RWPE1 (cell line): ENCODE results near the gene PCDHGA1.

Experiments used
- CTCF ChIA-PET: fragments of 350-600 bp; sonication (Branson Sonifier 250); formaldehyde crosslinking; extraction: SDS; loops from one replicate; lab custom pipeline; 2021; lab: Yijun Ruan, JAX
- POLR2A ChIA-PET: fragments of 400-600 bp; formaldehyde crosslinking; extraction: SDS; loops from one replicate; lab custom pipeline; 2020; ENCODE audit warnings: antibody characterized with exemption; ENCODE audit not compliant: low non-redundant PET; lab: Yijun Ruan, JAX
- DNase-seq: peaks from one replicate; pipeline ENCODE4 v3.0.0; 2012; ENCODE audit warnings: low spot score
- H3K27ac ChIP-seq: fragments of 450-650 bp; 2 replicates; pipeline ENCODE4 v1.5.1; 2017
- TF ChIP-seq, protein P1 (sequence below): fragments of 450-650 bp; conservative IDR thresholded peaks from 2 replicates; pipeline ENCODE4 v1.5.1; 2017; ENCODE audit warnings: low read depth, mild to moderate bottlenecking

The PCDHGA1 gene

GRCh38 chr5:141534492-141535213 is 204.3 kb downstream of the PCDHGA1 start:
- ChIA-PET CTCF (interaction anchor here (0.7 to 0.8 kb wide), 2 partner anchors 49 to 191 kb away, joined by 3 read pairs; partner anchors contain the start of gene PCDHGA3), POLR2A (no interaction called here)
- DNase-seq: no peak
- H3K27ac ChIP-seq: no peak overlapping the region
- TF ChIP-seq, protein P1, sequence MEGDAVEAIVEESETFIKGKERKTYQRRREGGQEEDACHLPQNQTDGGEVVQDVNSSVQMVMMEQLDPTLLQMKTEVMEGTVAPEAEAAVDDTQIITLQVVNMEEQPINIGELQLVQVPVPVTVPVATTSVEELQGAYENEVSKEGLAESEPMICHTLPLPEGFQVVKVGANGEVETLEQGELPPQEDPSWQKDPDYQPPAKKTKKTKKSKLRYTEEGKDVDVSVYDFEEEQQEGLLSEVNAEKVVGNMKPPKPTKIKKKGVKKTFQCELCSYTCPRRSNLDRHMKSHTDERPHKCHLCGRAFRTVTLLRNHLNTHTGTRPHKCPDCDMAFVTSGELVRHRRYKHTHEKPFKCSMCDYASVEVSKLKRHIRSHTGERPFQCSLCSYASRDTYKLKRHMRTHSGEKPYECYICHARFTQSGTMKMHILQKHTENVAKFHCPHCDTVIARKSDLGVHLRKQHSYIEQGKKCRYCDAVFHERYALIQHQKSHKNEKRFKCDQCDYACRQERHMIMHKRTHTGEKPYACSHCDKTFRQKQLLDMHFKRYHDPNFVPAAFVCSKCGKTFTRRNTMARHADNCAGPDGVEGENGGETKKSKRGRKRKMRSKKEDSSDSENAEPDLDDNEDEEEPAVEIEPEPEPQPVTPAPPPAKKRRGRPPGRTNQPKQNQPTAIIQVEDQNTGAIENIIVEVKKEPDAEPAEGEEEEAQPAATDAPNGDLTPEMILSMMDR: no peak

- no peak for DNase-seq
- POLR2A ChIA-PET: no interaction called here
- H3K27ac ChIP-seq: no peak overlapping the region
- CTCF ChIA-PET: interaction anchor here (1.4 kb wide), 1 partner anchor 14 kb away, joined by 7 read pairs; no protein-coding TSS in a partner anchor
- TF ChIP-seq, protein P1: no peak
Measured at GRCh38 chr5:141543053-141543452, 212.7 kb downstream of the PCDHGA1 start.

- ChIA-PET CTCF (interaction anchor here (0.7 to 2.0 kb wide), 2 partner anchors 10 to 1011 kb away, joined by 4 to 6 read pairs; no protein-coding TSS in a partner anchor), POLR2A (no interaction called here)
- TF ChIP-seq, protein P1: no peak
- DNase-seq: no peak
- H3K27ac ChIP-seq: no peak overlapping the region
Measured at GRCh38 chr5:141547488-141547887, 217.2 kb downstream of the PCDHGA1 start.

DNA sequence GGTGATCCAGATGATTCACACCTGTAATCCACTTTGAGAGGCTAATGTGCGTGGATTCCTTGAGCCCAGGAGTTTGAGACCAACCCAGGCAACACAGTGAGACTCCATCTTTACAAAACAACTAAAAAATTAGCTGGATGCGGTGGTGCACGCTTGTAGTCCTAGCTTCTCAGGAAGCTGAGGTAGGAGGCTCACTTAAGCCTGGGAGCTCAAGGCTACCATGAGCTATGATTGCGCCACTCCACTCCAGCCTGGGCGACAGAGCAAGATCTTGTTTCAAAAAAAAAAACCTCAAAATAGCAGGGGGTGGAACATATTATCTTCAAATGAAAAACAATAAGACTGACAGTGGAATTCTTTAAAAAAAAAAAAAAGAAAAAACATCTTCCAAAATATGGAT is 217.6 kb downstream of the PCDHGA1 start:
- TF ChIP-seq, protein P1: no peak
- POLR2A ChIA-PET: no interaction called here
- CTCF ChIA-PET: interaction anchor here (2.0 kb wide), 1 partner anchor 10 kb away, joined by 6 read pairs; no protein-coding TSS in a partner anchor
- no peak for DNase-seq
- no peak overlapping the region for H3K27ac ChIP-seq

GRCh38 chr5:141557681-141558136 is 227.4 kb downstream of the PCDHGA1 start:
- peak; percentile 91 for DNase-seq
- peak overlapping the region; percentile 82 for H3K27ac ChIP-seq
- TF ChIP-seq, protein P1: peak; percentile 84
- ChIA-PET CTCF (interaction anchor here (0.6 to 2.0 kb wide), 21 partner anchors 10 to 358 kb away, joined by 3 to 17 read pairs (median 4); partner anchors contain the start of genes PCDHB11, PCDHGA12, PCDHGA9 and PCDHGC3), POLR2A (interaction anchor here (0.9 kb wide), 1 partner anchor 81 kb away, joined by 4 read pairs; no protein-coding TSS in a partner anchor)

GRCh38 chr5:141558150-141558549 is 227.8 kb downstream of the PCDHGA1 start:
- no peak for DNase-seq
- POLR2A ChIA-PET: interaction anchor here (0.9 kb wide), 1 partner anchor 82 kb away, joined by 4 read pairs; no protein-coding TSS in a partner anchor
- TF ChIP-seq, protein P1: peak; percentile 48; the same call in 1 of the 2 replicates
- peak overlapping the region; percentile 82 for H3K27ac ChIP-seq
- CTCF ChIA-PET: interaction anchor here (0.6 to 2.0 kb wide), 18 partner anchors 10 to 359 kb away, joined by 3 to 17 read pairs (median 4); partner anchors contain the start of genes PCDHB11, PCDHGA12, PCDHGA9 and PCDHGC3
